ENCODE data around the gene OAS1.

OAS1 gene

DNA sequence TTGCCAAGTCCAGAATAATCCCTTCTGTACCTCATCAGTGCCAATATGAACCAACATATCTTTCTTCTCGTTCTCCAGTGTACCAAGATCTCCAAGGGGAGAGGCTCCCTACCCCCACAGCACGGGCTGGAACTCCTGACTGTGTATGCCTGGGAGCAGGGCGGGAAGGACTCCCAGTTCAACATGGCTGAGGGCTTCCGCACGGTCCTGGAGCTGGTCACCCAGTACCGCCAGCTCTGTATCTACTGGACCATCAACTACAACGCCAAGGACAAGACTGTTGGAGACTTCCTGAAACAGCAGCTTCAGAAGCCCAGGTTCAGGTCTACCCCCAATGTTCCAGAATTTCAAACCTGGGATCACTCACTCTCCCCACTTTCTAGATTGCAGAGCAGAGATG is 61.1 kb downstream of the OAS1 start:
- FAIRE-seq: no peak
